NCI-H524 (cell line): Measurements from ENCODE around the gene HS6ST1.

Experiments used
- DNase-seq, 2 experiments: peaks; one replicate each; lab custom pipeline; 2025; lab: John Stamatoyannopoulos, UW

HS6ST1 gene

GRCh38 chr2:128310094-128310716, 8.5 kb downstream of the HS6ST1 start:
- DNase-seq = no peak

GRCh38 chr2:128309280-128310093, 9.2 kb downstream of the HS6ST1 start:
- peak; percentile 46 to 78 for DNase-seq

- no peak for DNase-seq
Measured at GRCh38 chr2:128308889-128309279, 9.8 kb downstream of the HS6ST1 start.

- DNase-seq = no peak
Measured at GRCh38 chr2:128308284-128308731, 10.4 kb downstream of the HS6ST1 start.

DNA sequence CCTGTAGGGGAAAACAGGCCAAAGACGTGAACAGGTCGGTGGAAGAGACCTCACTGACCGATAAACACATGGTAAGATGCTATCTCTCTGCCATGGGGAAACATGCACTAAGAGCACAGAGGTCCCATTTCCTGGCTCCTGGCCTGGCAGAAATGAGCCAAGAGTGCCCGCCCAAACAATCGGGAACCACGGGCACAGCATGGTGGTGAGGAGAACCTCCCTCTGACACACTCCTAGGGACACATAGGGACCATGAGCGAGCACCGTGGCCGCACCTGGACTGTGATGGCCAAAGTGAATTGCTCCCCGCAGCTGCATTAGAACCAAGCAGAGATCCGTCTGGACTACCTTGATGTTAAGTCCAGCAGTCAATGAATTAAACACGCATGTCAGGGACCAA, 11.1 kb downstream of the HS6ST1 start:
- no peak for DNase-seq

GRCh38 chr2:128306931-128307460, 11.7 kb downstream of the HS6ST1 start:
- no peak for DNase-seq

- peak; percentile 14 to 72 for DNase-seq
Measured at GRCh38 chr2:128306081-128306930, 12.4 kb downstream of the HS6ST1 start.

- peak; percentile 90 to 95 for DNase-seq
Measured at GRCh38 chr2:128305555-128306080, 13.1 kb downstream of the HS6ST1 start.

DNA sequence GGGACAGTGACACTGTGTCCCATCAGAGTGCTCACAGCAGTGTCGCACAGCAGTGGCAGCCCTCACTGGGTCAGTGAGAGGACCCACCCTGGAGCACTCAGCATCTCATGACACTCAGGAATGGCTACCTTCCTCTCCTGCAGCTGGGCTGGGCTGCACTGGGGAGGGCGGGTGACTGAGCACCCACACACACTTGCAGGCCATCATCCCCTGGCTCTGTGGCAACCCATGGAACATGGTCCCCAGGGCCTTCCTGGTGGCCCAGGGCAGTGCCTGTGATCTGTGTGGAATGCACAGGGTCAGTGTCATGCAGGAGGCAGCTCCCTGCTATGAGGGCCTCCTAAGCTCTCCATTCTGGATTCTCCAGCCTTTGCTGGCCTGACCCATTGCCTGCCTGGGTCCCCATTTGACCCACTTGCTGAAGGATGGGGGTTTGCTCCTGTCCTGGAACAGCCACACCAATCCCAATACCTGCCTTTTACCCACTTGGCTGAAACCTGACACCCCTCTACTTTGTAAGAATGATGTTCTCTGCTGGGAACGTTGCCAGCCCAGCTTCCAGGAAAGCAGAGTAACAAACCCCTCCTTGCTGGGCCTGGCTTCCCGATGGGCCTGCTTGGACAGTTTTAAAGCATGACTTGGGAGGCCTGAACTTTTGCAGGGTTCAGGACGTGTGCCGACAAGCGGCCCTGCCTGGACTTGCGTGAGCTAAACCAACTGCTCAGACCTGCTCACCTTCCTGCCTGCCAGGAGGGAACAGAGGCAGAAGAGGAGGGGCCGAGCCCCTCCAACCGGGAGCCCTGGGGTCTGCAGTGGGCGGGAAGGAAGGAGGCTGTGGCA, 13.7 kb downstream of the HS6ST1 start:
- DNase-seq = peak; percentile 72 to 88

GRCh38 chr2:128304330-128304714, 14.3 kb downstream of the HS6ST1 start:
- no peak for DNase-seq

GRCh38 chr2:128303911-128304310, 14.8 kb downstream of the HS6ST1 start:
- no peak for DNase-seq

- peak in 1 of 2 experiments; percentile 51 for DNase-seq
Measured at GRCh38 chr2:128303095-128303791, 15.4 kb downstream of the HS6ST1 start.

DNA sequence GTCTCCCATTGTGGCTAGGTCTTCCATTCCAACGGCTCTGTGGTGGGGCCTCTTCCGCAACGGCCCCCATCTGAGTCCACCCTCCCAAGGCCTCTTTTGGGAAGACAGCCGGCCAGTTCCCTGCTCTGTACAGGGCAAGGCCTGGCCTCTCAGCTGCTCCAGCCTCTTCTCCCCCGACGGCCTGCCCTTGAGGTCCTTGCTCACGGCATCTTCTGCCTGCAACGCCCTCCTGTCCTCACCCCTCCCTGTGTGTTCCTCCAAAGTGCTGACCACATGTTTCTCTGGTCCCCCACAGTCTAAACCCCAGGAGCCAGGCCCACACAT, 16.0 kb downstream of the HS6ST1 start:
- DNase-seq = no peak

DNA sequence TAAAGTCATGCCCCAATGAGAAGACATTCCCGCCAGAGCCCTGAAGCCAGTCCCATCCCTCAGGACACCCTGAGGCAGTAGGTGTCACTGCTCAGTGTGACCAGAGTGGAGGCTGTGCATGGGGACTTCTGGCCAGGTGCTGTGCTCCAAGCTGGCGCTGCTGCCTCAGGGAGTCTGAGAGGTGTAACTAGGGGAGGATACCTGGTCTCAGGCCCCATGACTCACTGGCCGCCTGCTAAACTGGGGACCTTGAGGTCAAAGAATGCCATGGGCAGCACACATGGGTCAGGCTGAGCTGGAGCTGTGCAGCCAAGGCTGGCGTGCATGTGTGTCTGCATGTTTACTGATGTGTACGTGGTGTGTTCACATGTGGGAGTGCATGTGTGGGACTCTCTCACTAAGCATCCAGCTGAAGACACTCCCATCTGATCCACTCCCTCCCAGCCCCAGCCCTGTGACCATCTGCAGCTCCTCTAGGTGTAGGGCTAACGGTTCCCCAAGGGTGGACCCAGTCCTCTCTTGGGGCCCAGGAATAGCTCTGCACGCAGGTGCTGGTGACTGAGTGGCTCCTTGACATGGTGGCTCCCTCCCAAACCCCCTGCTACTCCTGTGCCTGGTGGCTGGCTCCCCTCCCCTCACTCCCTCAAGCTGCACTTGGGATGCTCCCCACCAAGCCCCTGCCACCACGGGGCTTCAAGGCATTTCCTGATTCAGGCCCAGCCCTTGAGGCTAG, 16.5 kb downstream of the HS6ST1 start:
- DNase-seq = peak in 1 of 2 experiments; percentile 24

GRCh38 chr2:128301501-128301966, 17.1 kb downstream of the HS6ST1 start:
- no peak for DNase-seq

GRCh38 chr2:128301021-128301420, 17.6 kb downstream of the HS6ST1 start:
- DNase-seq = no peak

- DNase-seq = peak; percentile 34 to 68
Measured at GRCh38 chr2:128300151-128301020, 18.3 kb downstream of the HS6ST1 start.

GRCh38 chr2:128299628-128300027, 19.0 kb downstream of the HS6ST1 start:
- peak; percentile 68 to 85 for DNase-seq
